Forelimb muscle (tissue), 1 donor: ENCODE data around the gene RABGAP1L. TPM values are rescaled to one million over a fixed set of nuclear protein-coding genes. Genes with fewer than 3 reads are reported as not detected.
"Not testable (repeated sequence)": the region's sequence is repeated elsewhere in the genome, so short reads cannot be mapped to it uniquely, and the experiment has no call there.

ENCODE experiments used
- DNase-seq: peaks from one replicate; pipeline ENCODE4 v3.0.0-alpha.2; 2013; ENCODE audit warnings: low read depth
- polyA plus RNA-seq: library from polyadenylated mRNA; unstranded; fragments of 120-200 nt; gene quantifications from one replicate; pipeline ENCODE4 v1.2.1, GENCODE V29; 2013; ENCODE audit not compliant: insufficient read length

The RABGAP1L gene
- polyA plus RNA-seq, 1 donor: 10.3 TPM

DNA sequence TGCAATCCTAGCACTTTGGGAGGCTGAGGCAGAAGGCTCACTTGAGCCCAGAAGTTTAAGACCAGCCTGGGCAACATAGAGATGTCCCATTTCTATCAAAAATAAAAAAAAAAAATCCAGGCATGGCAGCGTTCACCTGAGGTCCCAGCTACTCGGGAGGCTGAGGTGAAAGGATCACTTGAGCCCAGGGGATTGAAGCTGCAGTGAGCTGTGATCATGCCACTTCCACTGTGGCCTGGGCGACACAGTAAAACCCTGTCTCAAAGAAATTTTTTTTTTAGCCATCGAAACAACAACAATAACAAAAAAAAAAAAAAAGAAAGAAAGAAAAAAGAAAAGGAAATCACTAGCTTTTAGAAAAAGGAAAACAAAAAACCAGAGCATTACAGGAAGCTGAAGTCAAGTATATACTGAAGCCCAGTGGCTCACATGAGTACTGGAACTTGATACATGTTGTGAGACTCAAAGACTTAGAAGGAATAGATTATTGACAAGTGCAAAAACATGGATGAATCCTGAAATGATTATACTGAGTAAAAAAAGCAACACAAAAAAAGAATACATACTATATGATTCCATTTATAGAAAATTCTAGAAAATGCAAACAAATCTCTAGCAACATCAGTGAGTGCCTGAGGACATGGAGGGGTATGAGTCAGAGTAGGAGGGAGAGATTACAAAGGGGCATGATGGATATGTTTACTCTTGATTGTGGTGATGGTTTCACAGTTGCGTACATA is 6.1 kb upstream of the RABGAP1L start:
- DNase-seq: no peak

DNA sequence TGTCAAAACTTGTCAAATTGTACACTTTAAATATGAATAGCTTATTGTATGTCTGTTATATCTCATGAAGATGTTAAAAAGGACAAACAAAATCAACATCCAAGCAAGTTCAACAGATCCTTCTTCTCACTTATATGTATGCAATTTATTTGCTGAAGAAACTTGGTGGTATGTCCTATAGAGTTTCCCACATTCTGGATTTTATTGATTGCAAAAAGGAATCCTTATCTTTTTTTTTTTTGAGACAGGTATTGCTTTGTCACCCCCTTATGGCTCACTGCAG is 5.6 kb upstream of the RABGAP1L start:
- no peak for DNase-seq

DNA sequence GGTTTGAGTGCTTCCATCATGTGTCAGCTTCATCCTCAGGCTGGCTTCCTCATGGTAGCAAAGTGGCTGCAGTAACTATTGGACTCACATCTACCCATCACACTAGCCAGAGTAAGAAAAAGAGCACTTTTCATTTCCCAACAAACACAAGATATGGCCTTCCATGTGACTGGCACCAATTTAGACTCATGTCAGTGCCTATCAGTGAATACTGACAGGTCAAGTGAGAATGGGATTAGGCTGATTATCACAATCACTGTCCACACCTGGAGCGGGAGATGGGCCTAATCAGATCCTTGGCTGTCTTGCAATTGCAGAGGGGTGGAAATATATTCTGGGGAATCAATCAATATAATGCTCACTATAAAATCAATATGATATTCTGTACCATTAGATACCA is 2.9 kb upstream of the RABGAP1L start:
- no peak for DNase-seq

DNA sequence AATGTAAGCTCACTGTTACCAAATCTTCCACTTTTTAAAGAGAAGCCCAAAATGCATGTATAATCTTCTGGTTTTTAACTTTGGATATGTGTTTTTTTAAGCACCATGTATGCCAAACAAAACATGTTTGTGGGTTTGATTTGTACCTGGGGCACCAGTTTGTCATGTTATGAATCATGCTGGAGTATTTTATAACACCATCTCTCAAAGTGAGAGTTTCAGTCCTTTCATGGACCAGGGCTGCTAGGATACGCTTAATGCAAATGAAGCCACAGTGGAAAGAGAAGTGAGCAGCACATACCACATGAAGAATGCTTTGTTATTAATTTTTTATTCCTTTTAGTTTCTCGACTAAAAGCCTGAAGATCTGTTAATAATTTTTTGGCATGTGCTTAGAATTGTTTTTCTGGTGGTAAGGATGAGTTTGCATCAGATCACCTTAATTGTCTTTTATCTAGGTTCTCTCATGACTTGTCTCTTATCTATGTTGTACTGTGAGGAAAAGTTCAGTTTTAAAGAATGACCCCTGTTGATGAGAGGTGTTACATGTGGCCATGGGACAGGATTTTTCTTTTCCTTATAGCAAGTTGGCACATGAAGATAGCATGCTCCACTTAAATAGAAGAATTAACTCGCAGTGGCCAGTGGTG is 2.0 kb upstream of the RABGAP1L start:
- no peak for DNase-seq

DNA sequence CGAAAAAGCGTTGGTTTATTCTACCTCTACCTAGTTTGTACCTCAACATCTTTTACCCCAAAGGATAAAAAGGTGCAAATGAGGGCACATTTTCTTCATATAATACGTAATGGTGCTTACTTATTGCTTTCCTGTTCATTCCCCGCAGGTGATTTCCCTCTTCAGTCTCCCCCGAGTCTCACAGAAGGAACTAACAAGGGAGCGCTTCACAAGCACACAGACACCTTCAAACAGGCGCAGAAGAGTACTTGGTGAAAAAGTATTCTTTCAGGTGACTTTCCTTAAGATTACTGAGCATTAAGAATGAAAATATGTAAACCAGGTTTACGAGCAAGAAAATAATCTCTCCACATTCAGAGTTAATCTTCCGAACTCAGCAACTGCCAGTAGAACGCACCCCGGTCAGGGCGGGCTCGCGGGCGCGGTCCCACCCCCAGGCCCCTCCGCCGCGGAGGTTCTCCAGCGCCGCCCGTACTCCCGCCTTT is 511 bp upstream of the RABGAP1L start:
- no peak for DNase-seq

DNA sequence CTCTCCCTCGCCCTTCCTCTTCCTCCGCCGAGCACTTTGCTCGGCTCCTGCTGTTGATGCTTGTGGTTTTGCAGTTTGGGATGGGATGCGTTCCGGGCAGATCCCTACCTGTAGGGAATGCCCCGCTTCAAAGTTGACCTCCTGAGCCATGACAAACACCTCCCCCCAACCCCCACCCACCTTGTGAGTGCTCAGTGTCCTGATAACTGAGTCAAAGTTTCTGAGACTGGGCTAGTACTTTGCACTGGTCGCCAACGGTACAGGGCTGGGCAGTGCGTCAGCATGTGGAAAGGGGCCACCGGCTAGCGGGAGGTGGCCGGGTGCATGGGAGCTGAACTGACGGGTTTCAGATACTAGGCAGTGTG is 771 bp downstream of the RABGAP1L start:
- DNase-seq: no peak

DNA sequence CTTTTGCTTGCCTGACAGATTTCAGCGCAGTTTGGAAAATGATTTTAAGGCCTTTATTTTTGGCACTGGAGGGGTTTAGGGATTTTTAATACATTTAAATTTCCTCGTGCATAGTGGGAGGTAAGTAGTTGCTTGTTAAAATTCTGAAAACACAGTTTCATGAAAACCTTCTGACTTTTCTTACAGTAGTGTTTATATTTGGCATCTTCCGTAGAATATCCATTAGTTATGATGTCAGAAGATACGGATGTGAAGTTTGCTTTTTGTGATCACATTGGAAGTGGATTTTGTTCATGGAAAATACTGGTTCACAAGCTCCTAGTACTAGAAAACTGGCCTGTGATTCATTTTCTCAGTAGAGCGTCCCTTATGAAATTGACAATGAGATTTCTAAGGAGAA is 1.3 kb downstream of the RABGAP1L start:
- DNase-seq: no peak

- DNase-seq: no peak
Measured at GRCh38 chr1:174161813-174162212, 2.5 kb downstream of the RABGAP1L start.

DNA sequence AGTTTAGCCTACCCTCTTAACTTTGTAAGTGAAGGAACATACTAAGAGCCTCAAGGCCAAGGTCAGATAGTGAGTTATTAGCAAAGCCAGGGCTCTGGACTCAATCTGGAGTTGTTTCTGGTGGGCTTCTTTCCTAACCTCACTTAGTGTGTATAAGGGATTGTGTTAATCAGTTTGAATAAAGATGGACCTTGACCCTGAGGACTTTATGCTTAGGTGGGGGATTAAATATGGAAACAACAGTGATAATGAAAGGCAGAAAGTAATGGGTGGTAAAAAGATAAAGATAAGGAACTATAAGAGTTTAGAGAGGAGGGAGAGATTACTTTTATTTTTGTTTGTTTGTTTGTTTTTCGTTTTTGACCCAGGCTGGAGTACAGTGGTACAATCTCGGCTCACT is 5.5 kb downstream of the RABGAP1L start:
- DNase-seq: no peak

GRCh38 chr1:174165471-174166137 is 6.3 kb downstream of the RABGAP1L start:
- no peak for DNase-seq

GRCh38 chr1:174166530-174167264 is 7.4 kb downstream of the RABGAP1L start:
- DNase-seq: no peak

DNA sequence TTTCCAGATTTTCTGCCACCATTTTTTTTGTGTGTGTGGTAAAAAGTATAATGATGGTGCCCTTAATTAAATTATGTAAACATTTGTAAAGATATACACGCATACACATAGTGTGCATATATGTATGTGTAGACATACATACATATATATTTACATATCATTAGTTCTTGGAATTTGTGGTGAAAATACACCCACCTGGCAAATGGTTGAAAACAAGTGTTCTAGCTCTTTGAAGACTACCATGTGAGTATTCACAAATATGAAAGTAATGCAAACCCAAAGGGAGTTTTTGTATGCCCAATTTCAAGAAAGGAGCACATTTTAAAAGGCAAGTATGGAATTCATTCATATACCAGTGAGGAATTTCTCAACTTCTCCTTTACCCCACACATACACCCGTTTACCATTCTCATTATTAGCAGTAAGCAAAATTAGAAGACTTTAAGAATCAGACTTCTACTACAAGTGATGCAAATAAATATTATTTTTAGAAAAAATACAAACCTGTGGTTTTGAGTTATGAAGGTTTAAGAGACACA is 8.0 kb downstream of the RABGAP1L start:
- no peak for DNase-seq

DNA sequence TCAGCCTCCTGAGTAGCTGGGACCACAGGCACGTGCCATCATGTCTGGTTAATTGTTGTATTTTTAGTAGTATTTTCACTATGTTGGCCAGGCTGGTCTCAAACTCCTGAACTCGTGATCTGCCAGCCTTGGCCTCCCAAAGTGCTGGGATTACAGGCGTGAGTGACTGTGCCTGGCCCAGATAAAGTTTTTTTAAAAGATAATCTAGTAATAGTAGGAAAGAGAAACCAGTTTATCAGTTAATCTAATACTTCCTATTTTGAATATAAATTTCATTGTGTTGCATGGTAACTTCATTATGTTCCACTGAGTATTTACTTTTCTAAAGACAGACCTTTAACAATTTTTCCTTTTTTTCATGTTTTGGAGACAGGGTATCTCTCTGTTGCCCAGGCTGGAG is 10.0 kb downstream of the RABGAP1L start:
- no peak for DNase-seq

DNA sequence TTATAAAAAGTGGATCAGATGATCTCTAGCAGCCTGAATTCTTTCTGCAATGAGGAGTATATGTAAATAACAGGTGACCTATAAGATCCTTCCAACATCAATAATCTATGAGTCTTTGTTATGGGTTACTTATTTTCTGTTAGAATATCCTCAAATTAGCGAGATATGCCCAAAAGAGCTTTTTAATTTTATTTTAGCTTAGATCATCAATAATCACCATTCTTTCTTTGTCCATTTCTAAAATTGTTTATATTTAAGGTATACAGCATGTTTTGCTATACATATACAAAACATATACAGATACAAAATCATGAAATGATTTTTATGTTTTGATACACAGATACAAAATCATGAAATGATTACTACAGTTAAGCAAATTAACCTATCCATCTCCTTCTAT is 11.8 kb downstream of the RABGAP1L start:
- no peak for DNase-seq

GRCh38 chr1:174174461-174175329 is 15.4 kb downstream of the RABGAP1L start:
- DNase-seq: no peak

DNA sequence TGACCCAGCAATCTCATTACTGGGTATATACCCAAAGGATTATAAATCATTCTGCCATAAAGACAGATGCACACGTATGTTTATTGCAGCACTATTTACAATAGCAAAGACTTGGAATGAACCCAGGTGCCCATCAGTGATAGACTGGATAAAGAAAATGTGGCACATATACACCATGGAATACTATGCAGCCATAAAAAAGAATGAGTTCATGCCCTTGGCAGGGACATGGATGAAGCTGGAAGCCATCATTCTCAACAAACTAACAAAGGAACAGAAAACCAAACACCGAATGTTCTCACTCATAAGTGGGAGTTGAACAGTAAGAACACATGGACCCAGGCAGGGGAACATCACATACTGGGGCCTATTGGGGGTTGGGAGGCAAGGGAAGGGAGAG is 19.1 kb downstream of the RABGAP1L start:
- not testable (repeated sequence) for DNase-seq

- DNase-seq: no peak
Measured at GRCh38 chr1:174189428-174190062, 30.2 kb downstream of the RABGAP1L start.

- no peak for DNase-seq
Measured at GRCh38 chr1:174190691-174191199, 31.4 kb downstream of the RABGAP1L start.

GRCh38 chr1:174191349-174191862 is 32.1 kb downstream of the RABGAP1L start:
- DNase-seq: no peak

- DNase-seq: no peak
Measured at GRCh38 chr1:174194461-174194860, 35.1 kb downstream of the RABGAP1L start.
